Measurements from ENCODE around the gene SACS. TPM values are rescaled to one million over a fixed set of nuclear protein-coding genes. Genes with fewer than 3 reads are reported as not detected.

The SACS gene
- total RNA-seq, 6 experiments from 2014 or later, result 1.5 to 5.9 (median 3.3) TPM

DNA sequence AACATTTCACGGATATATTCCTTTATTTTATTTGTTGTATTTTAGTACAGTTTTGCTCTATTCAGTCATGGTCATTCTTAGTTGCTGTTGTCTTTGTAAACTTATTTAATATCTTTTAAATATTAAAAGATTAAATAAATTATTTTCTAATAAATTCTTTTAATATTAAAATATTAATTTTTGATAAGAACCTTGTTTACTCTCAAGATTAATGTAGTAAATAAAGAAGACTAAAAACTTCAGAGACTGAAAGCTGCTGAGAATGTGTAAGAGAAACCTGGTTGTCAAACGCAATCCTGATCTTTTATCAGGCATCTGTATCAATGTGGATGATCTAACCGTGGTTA is 34.4 kb upstream of the SACS start:
- Histone ChIP-seq H3K27ac (no peak overlapping the region), H3K36me3 (no peaks in the 10 kb centered on the region), H3K4me3 (no peak overlapping the region), H3K27me3 (no peaks in the 10 kb centered on the region), H3K9me3 (no peaks in the 10 kb centered on the region), H3K4me1 (peaks cover 0 to 5% (median 3%) of the 10 kb centered on the region in 4 donors)
- no peak for ATAC-seq
- intact Hi-C loops (cut with DNase I), result loop anchor here in 1 of 2 donors (10.0 kb wide), 1 partner anchor 407 kb away; no protein-coding TSS in a partner anchor
- TF ChIP-seq, protein P1, sequence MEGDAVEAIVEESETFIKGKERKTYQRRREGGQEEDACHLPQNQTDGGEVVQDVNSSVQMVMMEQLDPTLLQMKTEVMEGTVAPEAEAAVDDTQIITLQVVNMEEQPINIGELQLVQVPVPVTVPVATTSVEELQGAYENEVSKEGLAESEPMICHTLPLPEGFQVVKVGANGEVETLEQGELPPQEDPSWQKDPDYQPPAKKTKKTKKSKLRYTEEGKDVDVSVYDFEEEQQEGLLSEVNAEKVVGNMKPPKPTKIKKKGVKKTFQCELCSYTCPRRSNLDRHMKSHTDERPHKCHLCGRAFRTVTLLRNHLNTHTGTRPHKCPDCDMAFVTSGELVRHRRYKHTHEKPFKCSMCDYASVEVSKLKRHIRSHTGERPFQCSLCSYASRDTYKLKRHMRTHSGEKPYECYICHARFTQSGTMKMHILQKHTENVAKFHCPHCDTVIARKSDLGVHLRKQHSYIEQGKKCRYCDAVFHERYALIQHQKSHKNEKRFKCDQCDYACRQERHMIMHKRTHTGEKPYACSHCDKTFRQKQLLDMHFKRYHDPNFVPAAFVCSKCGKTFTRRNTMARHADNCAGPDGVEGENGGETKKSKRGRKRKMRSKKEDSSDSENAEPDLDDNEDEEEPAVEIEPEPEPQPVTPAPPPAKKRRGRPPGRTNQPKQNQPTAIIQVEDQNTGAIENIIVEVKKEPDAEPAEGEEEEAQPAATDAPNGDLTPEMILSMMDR (IDR thresholded peaks at IDR 0.05), result no peak
- TF ChIP-seq POLR2A (IDR thresholded peaks at IDR 0.05), result no peak
- DNase-seq, result no peak
- WGBS (ENCODE audit: insufficient coverage, low coverage, low lambda C conversion rate, missing lambda C conversion rate), result 50% methylated on average over 3 of the region's 3 CpGs

DNA sequence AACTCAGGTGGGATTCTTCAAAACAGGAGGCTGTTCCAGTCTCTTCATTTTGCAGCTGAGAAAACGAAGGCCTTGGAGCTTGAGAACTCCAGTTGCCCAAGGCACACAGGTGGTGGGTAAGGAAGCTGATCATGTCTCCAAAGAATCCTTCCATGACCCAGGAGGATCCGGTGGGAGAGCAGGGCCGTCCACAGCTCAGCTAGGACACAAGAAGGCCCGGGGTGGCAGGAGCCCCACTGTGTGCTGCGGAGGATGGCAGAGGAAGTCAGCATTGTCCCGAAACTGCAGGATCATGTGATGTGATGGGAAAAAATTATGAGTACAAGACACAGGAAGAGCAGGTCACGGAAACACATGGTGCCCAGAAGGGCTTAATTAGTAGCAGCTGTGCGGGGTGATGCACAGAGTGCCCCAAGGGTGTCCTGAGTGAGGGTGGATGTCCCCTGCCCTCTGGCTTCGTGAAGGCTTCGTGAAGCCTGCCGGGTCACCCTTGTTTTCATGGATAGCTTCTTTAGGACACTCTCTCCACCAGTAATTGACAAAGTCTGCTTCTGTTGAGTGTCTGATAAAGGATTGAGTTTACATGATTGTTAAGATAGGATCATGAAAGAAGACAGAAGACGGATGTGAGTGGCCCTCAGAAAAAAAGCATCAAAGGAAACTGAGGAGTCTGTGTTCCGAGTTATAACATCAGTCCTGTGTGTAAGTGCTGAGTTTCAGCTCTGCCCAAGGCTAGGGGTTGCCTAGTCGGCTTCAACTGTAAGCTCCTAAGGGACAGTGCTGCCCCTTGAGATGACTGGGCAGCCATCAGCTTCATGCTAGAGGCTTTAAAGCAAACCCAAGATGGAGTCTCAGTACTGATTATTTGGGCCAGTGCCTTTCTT is 33.8 kb upstream of the SACS start:
- Histone ChIP-seq H3K27me3 (no peaks in the 10 kb centered on the region), H3K4me1 (peaks cover 0 to 5% (median 3%) of the 10 kb centered on the region in 4 donors), H3K4me3 (no peak overlapping the region), H3K27ac (no peak overlapping the region), H3K36me3 (no peaks in the 10 kb centered on the region), H3K9me3 (no peaks in the 10 kb centered on the region)
- 45% methylated on average over 9 of the region's 14 CpGs for WGBS (ENCODE audit: insufficient coverage, low coverage, low lambda C conversion rate, missing lambda C conversion rate)
- TF ChIP-seq, protein P1 (IDR thresholded peaks at IDR 0.05), result no peak
- TF ChIP-seq POLR2A (IDR thresholded peaks at IDR 0.05), result no peak
- intact Hi-C loops (cut with DNase I), result loop anchor here in 1 of 2 donors (10.0 kb wide), 1 partner anchor 408 kb away; no protein-coding TSS in a partner anchor
- ATAC-seq (no peak), DNase-seq (no peak)

DNA sequence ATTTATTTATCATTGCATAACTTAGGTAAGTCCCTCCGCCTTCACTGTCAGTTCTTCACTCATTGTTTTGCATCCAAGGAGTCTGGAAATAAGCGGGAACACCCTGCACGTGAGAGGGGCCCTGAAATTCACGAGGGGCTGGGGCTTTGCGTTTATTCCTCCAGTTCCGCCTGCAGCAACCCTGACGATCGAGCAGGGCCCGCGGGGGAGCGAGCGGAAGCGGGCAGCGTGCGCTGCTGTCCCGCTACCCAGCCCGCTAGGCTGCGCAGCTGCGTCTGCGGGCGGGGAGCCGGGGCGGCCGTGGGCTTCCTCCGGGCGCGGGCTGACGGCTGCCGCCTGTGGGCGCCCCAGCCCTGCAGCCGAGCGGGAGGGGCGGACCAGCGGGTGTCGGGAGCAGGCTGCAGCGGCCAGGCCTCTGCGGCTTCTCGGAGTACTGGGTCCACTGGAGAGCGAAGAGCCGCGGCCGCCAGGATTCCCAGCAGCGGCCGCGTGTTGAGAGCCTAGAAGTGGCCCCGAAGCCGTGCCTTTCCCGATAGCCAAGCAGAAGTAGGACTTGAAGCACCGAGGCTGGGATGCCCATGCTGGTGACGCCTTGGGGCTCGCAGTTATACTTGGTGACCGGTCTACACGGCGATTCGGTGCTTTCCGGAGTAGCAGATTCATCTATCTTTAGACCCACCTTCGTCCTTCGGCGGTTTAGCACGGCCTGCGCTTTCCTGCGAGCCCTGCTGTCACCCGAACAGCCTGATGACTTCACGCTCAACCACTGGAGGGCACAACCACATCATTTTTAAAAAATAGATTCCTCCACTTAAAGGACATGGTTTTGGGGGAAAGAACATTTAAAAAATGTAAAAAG is 32.9 kb upstream of the SACS start:
- no peaks in the 10 kb centered on the region for H3K27me3 ChIP-seq
- 2% methylated on average over 31 of the region's 64 CpGs for WGBS (ENCODE audit: insufficient coverage, low coverage, low lambda C conversion rate, missing lambda C conversion rate)
- intact Hi-C loops (cut with DNase I), result loop anchor here in 1 of 2 donors (10.0 kb wide), 1 partner anchor 408 kb away; no protein-coding TSS in a partner anchor
- peak overlapping the region in 1 of 3 donors; percentile 34 for H3K27ac ChIP-seq
- no peak for TF ChIP-seq POLR2A (IDR thresholded peaks at IDR 0.05)
- TF ChIP-seq, protein P1 (IDR thresholded peaks at IDR 0.05), result peak; percentile 47 to 54 (median 51)
- ATAC-seq, result peak; percentile 88 to 95 (median 94)
- H3K4me1 ChIP-seq, result peaks cover 0 to 5% (median 3%) of the 10 kb centered on the region in 4 donors
- peak; percentile 63 to 73 (median 64) for DNase-seq
- H3K9me3 ChIP-seq, result no peaks in the 10 kb centered on the region
- peak overlapping the region; percentile 33 to 56 (median 48) for H3K4me3 ChIP-seq
- no peaks in the 10 kb centered on the region for H3K36me3 ChIP-seq

DNA sequence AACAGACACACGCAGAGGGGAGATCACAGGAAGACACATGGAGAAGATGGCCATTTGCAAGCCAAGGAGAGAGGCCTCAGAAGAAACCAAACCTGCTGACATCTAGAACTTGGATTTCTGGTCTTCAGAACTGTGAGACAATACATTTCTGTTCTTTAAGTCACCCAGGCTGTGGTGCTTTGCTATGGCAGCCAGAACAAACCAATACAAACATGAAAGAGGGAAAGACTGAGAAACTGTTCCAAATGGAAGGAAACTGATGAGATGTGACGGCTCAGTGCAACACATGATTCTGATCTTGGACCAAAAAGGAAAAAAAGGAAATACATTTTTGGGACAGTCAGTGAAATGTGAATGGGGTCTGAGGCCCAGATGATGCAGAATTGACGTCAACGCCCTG is 30.2 kb upstream of the SACS start:
- no peak for TF ChIP-seq POLR2A (IDR thresholded peaks at IDR 0.05)
- TF ChIP-seq, protein P1 (IDR thresholded peaks at IDR 0.05), result no peak
- peaks cover 0 to 5% (median 3%) of the 10 kb centered on the region in 4 donors for H3K4me1 ChIP-seq
- intact Hi-C loops (cut with DNase I), result loop anchor here in 1 of 2 donors (10.0 kb wide), 1 partner anchor 411 kb away; no protein-coding TSS in a partner anchor
- ATAC-seq, result no peak
- no peak overlapping the region for H3K27ac ChIP-seq
- no peak for DNase-seq
- H3K27me3 ChIP-seq, result no peaks in the 10 kb centered on the region
- no peak overlapping the region for H3K4me3 ChIP-seq
- H3K9me3 ChIP-seq, result no peaks in the 10 kb centered on the region
- 81% methylated on average over 4 of the region's 4 CpGs for WGBS (ENCODE audit: insufficient coverage, low coverage, low lambda C conversion rate, missing lambda C conversion rate)
- no peaks in the 10 kb centered on the region for H3K36me3 ChIP-seq
